Aorta (tissue), 5 donors: ENCODE measurements around the gene CNOT6L. TPM values are rescaled to one million over a fixed set of nuclear protein-coding genes. Genes with fewer than 3 reads are reported as not detected.

ENCODE experiments used
- ATAC-seq: fragments of 200-7000 bp; cut with Tn5 transposase; one replicate; pipeline ENCODE4 v1.9.1; 2022; ENCODE audit warnings: moderate library complexity; ENCODE audit not compliant: low FRiP score
- DNase-seq, 2 donors: peaks; one replicate each; pipeline ENCODE4 v3.0.0-alpha.2; 2020
- H3K27ac ChIP-seq, 2 donors: one replicate each; pipeline ENCODE4 v1.5.1; 2013; ENCODE audit warnings: low read length in 2 of 2, mild to moderate bottlenecking in 2 of 2, moderate library complexity in 2 of 2, control low read depth in 1 of 2, inconsistent platforms in 1 of 2, low read depth in 1 of 2
- H3K27me3 ChIP-seq, 2 donors: one replicate each; pipeline ENCODE4 v1.6.1; 2013; ENCODE audit warnings: control low read depth in 1 of 2, low read length in 1 of 2, mild to moderate bottlenecking in 1 of 2, moderate library complexity in 1 of 2; ENCODE audit not compliant: insufficient read depth in 2 of 2, control insufficient read depth in 1 of 2
- H3K36me3 ChIP-seq, 2 donors: one replicate each; pipeline ENCODE4 v1.6.1; 2013; ENCODE audit warnings: control low read depth in 1 of 2, low read length in 1 of 2, mild to moderate bottlenecking in 1 of 2; ENCODE audit not compliant: insufficient read depth in 2 of 2, control insufficient read depth in 1 of 2
- H3K4me1 ChIP-seq, 2 donors: one replicate each; pipeline ENCODE4 v1.6.1; 2013; ENCODE audit warnings: low read length in 2 of 2, control low read depth in 1 of 2, mild to moderate bottlenecking in 1 of 2, moderate library complexity in 1 of 2; ENCODE audit not compliant: insufficient read depth in 2 of 2, control insufficient read depth in 1 of 2
- H3K4me3 ChIP-seq, 2 donors: one replicate each; pipeline ENCODE4 v1.5.1; 2013; ENCODE audit warnings: low read length in 2 of 2, control low read depth in 1 of 2, mild to moderate bottlenecking in 1 of 2
- H3K9me3 ChIP-seq: one replicate; pipeline ENCODE4 v1.6.1; 2013; ENCODE audit warnings: mild to moderate bottlenecking, low read length; ENCODE audit not compliant: control insufficient read depth
- WGBS, 2 donors: extraction: QIAGEN DNeasy Blood & Tissue Kit; methylation state at CpG; one replicate each; pipeline ENCODE4 v1.1.7; 2013; 5-methylcytosine and 5-hydroxymethylcytosine counted together
- intact Hi-C, 2 donors: fragments of 100-400 bp; cut with DNase I; formaldehyde crosslinking; loops; one replicate each; pipeline versions ENCODE4 v1.14.2 to v1.15.0; 2022
- polyA plus RNA-seq, 2 donors: library from polyadenylated mRNA; stranded (reverse); fragments of 200-250 nt; gene quantifications; one replicate each; pipeline ENCODE4 v1.2.3, GENCODE V29; 2013
- total RNA-seq, 2 donors: library from RNA; stranded (reverse); fragmentation: NEBNext Ultra II Directional; extraction: Animal tissue kit (Norgen Biotek cat#: 25700); gene quantifications; one replicate each; pipeline ENCODE4 v1.2.1, GENCODE V29; 2021
- donor health status: healthy with polysubstance abuse.
- donor health status: Bipolar disorder and iron deficiency.
- donor health status: DM: no; HTN: no; CAD: no.
- donor health status: DM: no; HTN: no; CAD: no.
- donor health status: DM: yes; HTN: yes; CAD: no.

The CNOT6L gene
- total and polyA plus RNA-seq, 4 donors = 4.6 to 56.2 (median 24.9) TPM

GRCh38 chr4:77715414-77716290 is 103.5 kb downstream of the CNOT6L start:
- ATAC-seq (no peak), DNase-seq (no peak)
- no peaks in the 10 kb centered on the region for H3K9me3 ChIP-seq
- H3K36me3 ChIP-seq = no peaks in the 10 kb centered on the region
- no peaks in the 10 kb centered on the region for H3K27me3 ChIP-seq
- 76 to 81% methylated on average over 3 of the region's 3 CpGs for WGBS, 2 donors
- intact Hi-C loops = no loop called here
- no peak overlapping the region for H3K27ac ChIP-seq
- no peaks in the 10 kb centered on the region for H3K4me1 ChIP-seq
- H3K4me3 ChIP-seq = no peak overlapping the region

DNA sequence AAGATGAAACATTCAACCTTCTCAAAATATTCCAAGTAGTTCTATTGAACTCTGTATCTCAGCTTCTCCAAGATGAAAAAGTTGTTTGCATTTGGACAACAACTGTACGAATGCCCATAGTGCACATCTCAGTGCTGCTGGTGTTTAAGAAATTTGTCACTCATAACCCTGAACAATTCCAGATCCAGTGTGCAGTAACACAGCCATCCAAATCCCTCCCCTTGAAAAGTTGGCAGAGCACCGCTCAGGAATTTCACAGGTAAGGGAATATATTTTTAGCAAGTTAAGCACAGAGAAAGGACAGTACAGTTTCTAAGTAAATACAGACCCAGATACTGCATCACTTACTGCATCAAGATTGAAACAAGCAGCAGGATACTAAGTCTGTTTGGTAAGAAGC is 104.7 kb downstream of the CNOT6L start:
- Histone ChIP-seq H3K4me3 (no peak overlapping the region), H3K9me3 (no peaks in the 10 kb centered on the region), H3K36me3 (no peaks in the 10 kb centered on the region), H3K4me1 (no peaks in the 10 kb centered on the region), H3K27ac (no peak overlapping the region), H3K27me3 (no peaks in the 10 kb centered on the region)
- WGBS, 2 donors = 74 to 79% methylated on average over 2 of the region's 2 CpGs
- ATAC-seq (no peak), DNase-seq (no peak)
- intact Hi-C loops = no loop called here

GRCh38 chr4:77713884-77714283 is 105.3 kb downstream of the CNOT6L start:
- Histone ChIP-seq H3K4me1 (no peaks in the 10 kb centered on the region), H3K36me3 (no peaks in the 10 kb centered on the region), H3K4me3 (no peak overlapping the region), H3K9me3 (no peaks in the 10 kb centered on the region), H3K27ac (no peak overlapping the region), H3K27me3 (no peaks in the 10 kb centered on the region)
- ATAC-seq = no peak
- intact Hi-C loops = no loop called here
- DNase-seq = no peak
- 89 to 94% methylated on average over 1 of the region's 1 CpG for WGBS, 2 donors

DNA sequence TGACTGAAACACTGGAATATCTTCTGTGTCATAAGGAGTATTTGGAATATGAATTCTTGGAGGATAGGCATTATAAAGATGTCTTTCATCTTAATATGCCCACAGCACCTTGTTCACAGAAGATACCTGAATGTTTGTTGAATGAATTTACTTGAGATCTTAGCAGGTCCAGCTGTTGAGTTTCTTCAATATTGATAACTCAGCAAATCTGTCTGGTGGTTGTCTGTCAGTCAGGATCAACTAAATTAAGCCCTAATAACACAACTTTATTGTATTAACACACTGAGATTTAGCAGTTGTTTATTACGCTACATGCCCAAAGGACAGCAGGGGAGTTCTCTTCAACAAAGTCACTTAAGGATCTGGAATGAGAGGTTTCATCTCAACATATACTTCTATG is 106.5 kb downstream of the CNOT6L start:
- no peak overlapping the region for H3K27ac ChIP-seq
- intact Hi-C loops = no loop called here
- no peaks in the 10 kb centered on the region for H3K9me3 ChIP-seq
- H3K36me3 ChIP-seq = no peaks in the 10 kb centered on the region
- ATAC-seq (no peak), DNase-seq (no peak)
- 98 to 99% methylated on average over 1 of the region's 1 CpG for WGBS, 2 donors
- no peak overlapping the region for H3K4me3 ChIP-seq
- H3K4me1 ChIP-seq = no peaks in the 10 kb centered on the region
- no peaks in the 10 kb centered on the region for H3K27me3 ChIP-seq

GRCh38 chr4:77711469-77711868 is 107.7 kb downstream of the CNOT6L start:
- H3K27me3 ChIP-seq = no peaks in the 10 kb centered on the region

GRCh38 chr4:77710684-77711083 is 108.5 kb downstream of the CNOT6L start:
- Histone ChIP-seq H3K4me1 (no peaks in the 10 kb centered on the region), H3K27ac (no peak overlapping the region), H3K9me3 (no peaks in the 10 kb centered on the region), H3K27me3 (no peaks in the 10 kb centered on the region), H3K36me3 (no peaks in the 10 kb centered on the region), H3K4me3 (no peak overlapping the region)
- DNase-seq = no peak
- ATAC-seq = no peak
- intact Hi-C loops = no loop called here
- whole genome bisulfite sequencing, 2 donors = 98 to 100% methylated on average over 1 of the region's 1 CpG

More at GRCh38 chr4:77711469-77711868, 107.7 kb downstream of the CNOT6L start:
- H3K27ac ChIP-seq = no peak overlapping the region
- ATAC-seq (no peak), DNase-seq (no peak)
- H3K36me3 ChIP-seq = no peaks in the 10 kb centered on the region
- intact Hi-C loops = no loop called here
- H3K4me1 ChIP-seq = no peaks in the 10 kb centered on the region
- H3K4me3 ChIP-seq = no peak overlapping the region
- H3K9me3 ChIP-seq = no peaks in the 10 kb centered on the region
- 79 to 95% methylated on average over 1 of the region's 1 CpG for WGBS, 2 donors

GRCh38 chr4:77710059-77710458 is 109.1 kb downstream of the CNOT6L start:
- Histone ChIP-seq H3K9me3 (no peaks in the 10 kb centered on the region), H3K4me1 (no peaks in the 10 kb centered on the region), H3K4me3 (no peak overlapping the region), H3K36me3 (no peaks in the 10 kb centered on the region), H3K27ac (no peak overlapping the region), H3K27me3 (no peaks in the 10 kb centered on the region)
- WGBS, 2 donors = 84 to 89% methylated on average over 1 of the region's 1 CpG
- no peak for DNase-seq
- intact Hi-C loops = no loop called here
- no peak for ATAC-seq

GRCh38 chr4:77706717-77707116 is 112.5 kb downstream of the CNOT6L start:
- Histone ChIP-seq H3K4me3 (no peak overlapping the region), H3K27me3 (no peaks in the 10 kb centered on the region), H3K9me3 (no peaks in the 10 kb centered on the region), H3K4me1 (no peaks in the 10 kb centered on the region), H3K27ac (no peak overlapping the region), H3K36me3 (no peaks in the 10 kb centered on the region)
- no peak for ATAC-seq
- DNase-seq = no peak
- intact Hi-C loops = no loop called here
- WGBS, 2 donors = 53% methylated on average over 4 of the region's 4 CpGs

DNA sequence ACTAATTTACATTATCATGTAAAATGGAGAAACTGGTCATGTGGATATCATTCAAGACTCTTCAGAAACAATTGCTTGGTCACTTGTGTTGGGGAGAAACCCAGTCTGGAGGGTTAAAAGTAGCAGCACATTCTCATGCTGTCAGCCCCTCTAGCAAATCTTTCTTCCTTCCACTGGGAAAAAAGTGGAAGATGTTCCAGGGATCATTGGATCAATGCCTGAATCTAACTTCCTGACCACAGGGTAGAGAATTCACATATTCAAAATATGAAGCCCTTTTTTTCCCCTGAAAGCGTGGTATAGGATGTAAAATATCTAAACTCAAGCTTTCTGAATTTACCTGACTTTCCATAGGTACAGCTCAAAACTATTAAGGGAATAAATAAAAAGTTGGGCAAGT is 115.5 kb downstream of the CNOT6L start:
- H3K9me3 ChIP-seq = no peaks in the 10 kb centered on the region
- intact Hi-C loops = no loop called here
- H3K27me3 ChIP-seq = no peaks in the 10 kb centered on the region
- H3K36me3 ChIP-seq = no peaks in the 10 kb centered on the region
- no peak for DNase-seq
- no peaks in the 10 kb centered on the region for H3K4me1 ChIP-seq
- no peak overlapping the region for H3K4me3 ChIP-seq
- WGBS, 2 donors = 92 to 94% methylated on average over 1 of the region's 1 CpG
- no peak overlapping the region for H3K27ac ChIP-seq
- ATAC-seq = no peak
